ENCODE measurements around the gene NAT16.

Gene NAT16

GRCh38 chr7:101140746-101141382 is 39.2 kb downstream of the NAT16 start:
- H3K14ac ChIP-seq (ENCODE audit: low read length in 2 of 2): no peak overlapping the region
- H4K8ac ChIP-seq (ENCODE audit: low read length): no peak overlapping the region
- H3K4ac ChIP-seq (ENCODE audit: low read depth in 1 of 2, low read length in 2 of 2): no peak overlapping the region
- no peak overlapping the region for H2BK120ac ChIP-seq (ENCODE audit: low read depth, low read length)
- no peak overlapping the region for H3K4me3 ChIP-seq (ENCODE audit: insufficient read depth in 1 of 2, low read depth in 1 of 2, low read length in 2 of 2)
- H3K18ac ChIP-seq (ENCODE audit: low read depth in 1 of 2, low read length in 2 of 2): no peak overlapping the region
- DNase-seq: peak; percentile 54
- H3K27ac ChIP-seq (ENCODE audit: low read length, poor library complexity, severe bottlenecking): no peak overlapping the region
- H3K27me3 ChIP-seq (ENCODE audit: control insufficient read depth in 1 of 2, insufficient read depth in 1 of 2, low read length in 2 of 2): peaks cover 1 to 4% of the 10 kb centered on the region in 2 experiments
- H2BK5ac ChIP-seq (ENCODE audit: low read depth, low read length, poor library complexity, severe bottlenecking): no peak overlapping the region
- no peak overlapping the region for H3K23ac ChIP-seq (ENCODE audit: low read length in 2 of 2)
- no peak overlapping the region for H4K91ac ChIP-seq (ENCODE audit: low read length)
- no peak overlapping the region for H2AFZ ChIP-seq (ENCODE audit: low read depth, low read length)
- H3K4me2 ChIP-seq (ENCODE audit: low read length, poor library complexity, severe bottlenecking): no peak overlapping the region
- H3K4me1 ChIP-seq (ENCODE audit: control insufficient read depth, insufficient read depth, low read depth, low read length): peaks cover 11% of the 10 kb centered on the region
- H3K79me1 ChIP-seq (replicated peaks; ENCODE audit: low read length, poor library complexity, severe bottlenecking): no peaks in the 10 kb centered on the region
- peak overlapping the region; percentile 54 for H3K9ac ChIP-seq (ENCODE audit: low read length)
- peak overlapping the region in 1 of 2 experiments; percentile 48 for H2BK12ac ChIP-seq (ENCODE audit: low read length in 2 of 2)
- no peaks in the 10 kb centered on the region for H3K9me3 ChIP-seq (ENCODE audit: control insufficient read depth, low read length)
- no peak overlapping the region for H2AK5ac ChIP-seq (ENCODE audit: low read length, severe bottlenecking)
- no peak overlapping the region for H2BK15ac ChIP-seq (ENCODE audit: low read depth, poor library complexity, severe bottlenecking)
- peaks cover 13 to 20% of the 10 kb centered on the region in 2 experiments for H3K36me3 ChIP-seq (ENCODE audit: control insufficient read depth in 1 of 2, insufficient read depth in 2 of 2, low read depth in 1 of 2, low read length in 2 of 2)
- WGBS: 92% methylated on average over 4 of the region's 4 CpGs

- H2AFZ ChIP-seq (ENCODE audit: low read depth, low read length): no peak overlapping the region
- no peak overlapping the region for H2AK5ac ChIP-seq (ENCODE audit: low read length, severe bottlenecking)
- no peak overlapping the region for H3K27ac ChIP-seq (ENCODE audit: low read length, poor library complexity, severe bottlenecking)
- H4K91ac ChIP-seq (ENCODE audit: low read length): no peak overlapping the region
- no peak overlapping the region for H3K4me2 ChIP-seq (ENCODE audit: low read length, poor library complexity, severe bottlenecking)
- no peak overlapping the region for H2BK12ac ChIP-seq (ENCODE audit: low read length in 2 of 2)
- peak overlapping the region; percentile 54 for H3K9ac ChIP-seq (ENCODE audit: low read length)
- no peaks in the 10 kb centered on the region for H3K79me1 ChIP-seq (replicated peaks; ENCODE audit: low read length, poor library complexity, severe bottlenecking)
- H4K8ac ChIP-seq (ENCODE audit: low read length): no peak overlapping the region
- H3K27me3 ChIP-seq (ENCODE audit: control insufficient read depth in 1 of 2, insufficient read depth in 1 of 2, low read length in 2 of 2): peaks cover 0 to 2% of the 10 kb centered on the region in 2 experiments
- no peak overlapping the region for H3K4ac ChIP-seq (ENCODE audit: low read depth in 1 of 2, low read length in 2 of 2)
- no peak overlapping the region for H3K18ac ChIP-seq (ENCODE audit: low read depth in 1 of 2, low read length in 2 of 2)
- H3K23ac ChIP-seq (ENCODE audit: low read length in 2 of 2): no peak overlapping the region
- peaks cover 11% of the 10 kb centered on the region for H3K4me1 ChIP-seq (ENCODE audit: control insufficient read depth, insufficient read depth, low read depth, low read length)
- H2BK15ac ChIP-seq (ENCODE audit: low read depth, poor library complexity, severe bottlenecking): no peak overlapping the region
- H3K14ac ChIP-seq (ENCODE audit: low read length in 2 of 2): no peak overlapping the region
- H2BK5ac ChIP-seq (ENCODE audit: low read depth, low read length, poor library complexity, severe bottlenecking): no peak overlapping the region
- peaks cover 18 to 26% of the 10 kb centered on the region in 2 experiments for H3K36me3 ChIP-seq (ENCODE audit: control insufficient read depth in 1 of 2, insufficient read depth in 2 of 2, low read depth in 1 of 2, low read length in 2 of 2)
- peak; percentile 76 for DNase-seq
- no peaks in the 10 kb centered on the region for H3K9me3 ChIP-seq (ENCODE audit: control insufficient read depth, low read length)
- no peak overlapping the region for H3K4me3 ChIP-seq (ENCODE audit: insufficient read depth in 1 of 2, low read depth in 1 of 2, low read length in 2 of 2)
- 50% methylated on average over 1 of the region's 3 CpGs for WGBS
- H2BK120ac ChIP-seq (ENCODE audit: low read depth, low read length): no peak overlapping the region
Observed at GRCh38 chr7:101140339-101140699, 39.8 kb downstream of the NAT16 start.

- 0% methylated on average over 6 of the region's 16 CpGs for WGBS
- Histone ChIP-seq H2BK120ac (ENCODE audit: low read depth, low read length) (peak overlapping the region; percentile 90), H3K27me3 (ENCODE audit: control insufficient read depth in 1 of 2, insufficient read depth in 1 of 2, low read length in 2 of 2) (no peaks in the 10 kb centered on the region), H2BK12ac (ENCODE audit: low read length in 2 of 2) (peak overlapping the region in 1 of 2 experiments; percentile 53), H3K36me3 (ENCODE audit: control insufficient read depth in 1 of 2, insufficient read depth in 2 of 2, low read depth in 1 of 2, low read length in 2 of 2) (peaks cover 30 to 43% of the 10 kb centered on the region in 2 experiments), H3K9ac (ENCODE audit: low read length) (peak overlapping the region; percentile 78), H2AFZ (ENCODE audit: low read depth, low read length) (no peak overlapping the region), H3K18ac (ENCODE audit: low read depth in 1 of 2, low read length in 2 of 2) (peak overlapping the region in 1 of 2 experiments; percentile 76), H3K79me1 (replicated peaks; ENCODE audit: low read length, poor library complexity, severe bottlenecking) (peaks cover 3% of the 10 kb centered on the region), H2BK15ac (ENCODE audit: low read depth, poor library complexity, severe bottlenecking) (peak overlapping the region; percentile 92), H3K23ac (ENCODE audit: low read length in 2 of 2) (no peak overlapping the region), H3K4me3 (ENCODE audit: insufficient read depth in 1 of 2, low read depth in 1 of 2, low read length in 2 of 2) (no peak overlapping the region), H3K4ac (ENCODE audit: low read depth in 1 of 2, low read length in 2 of 2) (no peak overlapping the region), H4K91ac (ENCODE audit: low read length) (no peak overlapping the region), H4K8ac (ENCODE audit: low read length) (no peak overlapping the region), H3K27ac (ENCODE audit: low read length, poor library complexity, severe bottlenecking) (peak overlapping the region; percentile 76), H2AK5ac (ENCODE audit: low read length, severe bottlenecking) (no peak overlapping the region), H3K9me3 (ENCODE audit: control insufficient read depth, low read length) (no peaks in the 10 kb centered on the region), H3K4me1 (ENCODE audit: control insufficient read depth, insufficient read depth, low read depth, low read length) (peaks cover 18% of the 10 kb centered on the region), H3K4me2 (ENCODE audit: low read length, poor library complexity, severe bottlenecking) (no peak overlapping the region), H2BK5ac (ENCODE audit: low read depth, low read length, poor library complexity, severe bottlenecking) (no peak overlapping the region), H3K14ac (ENCODE audit: low read length in 2 of 2) (no peak overlapping the region)
- peak; percentile 98 for DNase-seq
Observed at GRCh38 chr7:101138213-101138870, 41.8 kb downstream of the NAT16 start.

GRCh38 chr7:101137651-101138212 is 42.4 kb downstream of the NAT16 start:
- no peak overlapping the region for H2BK5ac ChIP-seq (ENCODE audit: low read depth, low read length, poor library complexity, severe bottlenecking)
- H3K4ac ChIP-seq (ENCODE audit: low read depth in 1 of 2, low read length in 2 of 2): peak overlapping the region; percentile 8 to 28
- H3K9ac ChIP-seq (ENCODE audit: low read length): peak overlapping the region; percentile 78
- peaks cover 18% of the 10 kb centered on the region for H3K4me1 ChIP-seq (ENCODE audit: control insufficient read depth, insufficient read depth, low read depth, low read length)
- H3K14ac ChIP-seq (ENCODE audit: low read length in 2 of 2): no peak overlapping the region
- peak overlapping the region; percentile 6 for H3K4me2 ChIP-seq (ENCODE audit: low read length, poor library complexity, severe bottlenecking)
- H3K27ac ChIP-seq (ENCODE audit: low read length, poor library complexity, severe bottlenecking): peak overlapping the region; percentile 76
- H2BK12ac ChIP-seq (ENCODE audit: low read length in 2 of 2): peak overlapping the region; percentile 41 to 64
- H4K91ac ChIP-seq (ENCODE audit: low read length): peak overlapping the region; percentile 48
- peak overlapping the region; percentile 67 to 75 for H3K18ac ChIP-seq (ENCODE audit: low read depth in 1 of 2, low read length in 2 of 2)
- no peak overlapping the region for H3K4me3 ChIP-seq (ENCODE audit: insufficient read depth in 1 of 2, low read depth in 1 of 2, low read length in 2 of 2)
- peak overlapping the region; percentile 21 for H2AK5ac ChIP-seq (ENCODE audit: low read length, severe bottlenecking)
- no peak overlapping the region for H3K23ac ChIP-seq (ENCODE audit: low read length in 2 of 2)
- 85% methylated on average over 8 of the region's 9 CpGs for WGBS
- no peak for DNase-seq
- H2AFZ ChIP-seq (ENCODE audit: low read depth, low read length): no peak overlapping the region
- peak overlapping the region; percentile 92 for H2BK15ac ChIP-seq (ENCODE audit: low read depth, poor library complexity, severe bottlenecking)
- peaks cover 3% of the 10 kb centered on the region for H3K79me1 ChIP-seq (replicated peaks; ENCODE audit: low read length, poor library complexity, severe bottlenecking)
- H4K8ac ChIP-seq (ENCODE audit: low read length): peak overlapping the region; percentile 59
- no peaks in the 10 kb centered on the region for H3K27me3 ChIP-seq (ENCODE audit: control insufficient read depth in 1 of 2, insufficient read depth in 1 of 2, low read length in 2 of 2)
- H3K36me3 ChIP-seq (ENCODE audit: control insufficient read depth in 1 of 2, insufficient read depth in 2 of 2, low read depth in 1 of 2, low read length in 2 of 2): peaks cover 36 to 49% of the 10 kb centered on the region in 2 experiments
- no peaks in the 10 kb centered on the region for H3K9me3 ChIP-seq (ENCODE audit: control insufficient read depth, low read length)
- H2BK120ac ChIP-seq (ENCODE audit: low read depth, low read length): peak overlapping the region; percentile 54

All from mesenchymal stem cell (in vitro differentiated cells and primary cell).